Measurements from ENCODE around the gene NIPBL. TPM values are rescaled to one million over a fixed set of nuclear protein-coding genes. Genes with fewer than 3 reads are reported as not detected.

NIPBL gene
- polyA plus RNA-seq, 1 of the 3 experiments (the other 2 are of a cell fraction) = 5.2 TPM

DNA sequence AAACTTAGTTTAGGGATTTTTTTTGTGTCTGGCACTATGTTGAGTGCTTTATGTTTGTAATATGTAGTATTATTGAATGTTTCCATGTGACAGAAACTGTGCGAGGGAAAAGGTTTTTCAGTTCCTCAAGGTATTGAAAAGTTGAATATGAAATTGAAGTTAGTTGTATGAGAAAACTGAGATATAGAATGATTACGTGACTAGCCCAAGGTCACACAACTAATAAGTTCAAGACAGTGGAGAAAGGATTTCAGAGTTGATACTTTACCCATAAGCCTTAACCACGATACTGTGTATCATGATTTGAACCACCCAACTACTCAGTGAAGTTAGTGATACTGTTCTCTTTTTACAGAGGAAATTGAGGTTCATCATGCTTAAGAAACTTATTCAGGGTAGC, 5.7 kb downstream of the NIPBL start:
- Histone ChIP-seq H3K9ac (no peak overlapping the region), H3K4me2 (no peak overlapping the region), H3K9me2 (no peaks in the 10 kb centered on the region), H3K4me3 (ENCODE audit: low read depth in 2 of 2, low read length in 1 of 2) (no peak overlapping the region), H3K4me1 (ENCODE audit: control insufficient read depth in 1 of 2, insufficient read depth in 2 of 2, low read depth in 1 of 2, low read length in 1 of 2) (peaks cover 0 to 17% of the 10 kb centered on the region in 2 experiments; a peak in 3 of 4 replicates), H3K79me2 (ENCODE audit: insufficient read depth) (peaks cover 100% of the 10 kb centered on the region), H2AFZ (ENCODE audit: low read depth) (no peak overlapping the region), H3K27ac (ENCODE audit: low read depth in 2 of 2, low read length in 1 of 2) (no peak overlapping the region), H3K27me3 (ENCODE audit: insufficient read depth) (no peaks in the 10 kb centered on the region), H3K9me3 (no peaks in the 10 kb centered on the region), H3K36me3 (replicated peaks in 1 of 2; ENCODE audit: control insufficient read depth in 1 of 2, insufficient read depth in 2 of 2, low read length in 1 of 2) (no peaks in the 10 kb centered on the region), H4K20me1 (ENCODE audit: insufficient read depth) (peaks cover 96% of the 10 kb centered on the region), H3F3A (replicated peaks; ENCODE audit: insufficient read depth) (peaks cover 7% of the 10 kb centered on the region)
- ChIA-PET POLR2A (no interaction called here), CTCF (no interaction called here)
- WGBS (ENCODE audit: low lambda C conversion rate) = 96% methylated on average over 3 of the region's 3 CpGs
- TF ChIP-seq NRF1 (IDR thresholded peaks at IDR 0.05; ENCODE audit: low read depth, low read length) (no peak), TAF1 (IDR thresholded peaks at IDR 0.05; ENCODE audit: borderline replicate concordance, low read depth, low read length) (no peak), FOXJ3 (CRISPR knock-in tag; IDR thresholded peaks at IDR 0.05) (no peak)
- TF ChIP-seq, protein P1, sequence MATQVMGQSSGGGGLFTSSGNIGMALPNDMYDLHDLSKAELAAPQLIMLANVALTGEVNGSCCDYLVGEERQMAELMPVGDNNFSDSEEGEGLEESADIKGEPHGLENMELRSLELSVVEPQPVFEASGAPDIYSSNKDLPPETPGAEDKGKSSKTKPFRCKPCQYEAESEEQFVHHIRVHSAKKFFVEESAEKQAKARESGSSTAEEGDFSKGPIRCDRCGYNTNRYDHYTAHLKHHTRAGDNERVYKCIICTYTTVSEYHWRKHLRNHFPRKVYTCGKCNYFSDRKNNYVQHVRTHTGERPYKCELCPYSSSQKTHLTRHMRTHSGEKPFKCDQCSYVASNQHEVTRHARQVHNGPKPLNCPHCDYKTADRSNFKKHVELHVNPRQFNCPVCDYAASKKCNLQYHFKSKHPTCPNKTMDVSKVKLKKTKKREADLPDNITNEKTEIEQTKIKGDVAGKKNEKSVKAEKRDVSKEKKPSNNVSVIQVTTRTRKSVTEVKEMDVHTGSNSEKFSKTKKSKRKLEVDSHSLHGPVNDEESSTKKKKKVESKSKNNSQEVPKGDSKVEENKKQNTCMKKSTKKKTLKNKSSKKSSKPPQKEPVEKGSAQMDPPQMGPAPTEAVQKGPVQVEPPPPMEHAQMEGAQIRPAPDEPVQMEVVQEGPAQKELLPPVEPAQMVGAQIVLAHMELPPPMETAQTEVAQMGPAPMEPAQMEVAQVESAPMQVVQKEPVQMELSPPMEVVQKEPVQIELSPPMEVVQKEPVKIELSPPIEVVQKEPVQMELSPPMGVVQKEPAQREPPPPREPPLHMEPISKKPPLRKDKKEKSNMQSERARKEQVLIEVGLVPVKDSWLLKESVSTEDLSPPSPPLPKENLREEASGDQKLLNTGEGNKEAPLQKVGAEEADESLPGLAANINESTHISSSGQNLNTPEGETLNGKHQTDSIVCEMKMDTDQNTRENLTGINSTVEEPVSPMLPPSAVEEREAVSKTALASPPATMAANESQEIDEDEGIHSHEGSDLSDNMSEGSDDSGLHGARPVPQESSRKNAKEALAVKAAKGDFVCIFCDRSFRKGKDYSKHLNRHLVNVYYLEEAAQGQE (IDR thresholded peaks at IDR 0.05; ENCODE audit: low read depth, low read length) = no peak
- DNase-seq = no peak

DNA sequence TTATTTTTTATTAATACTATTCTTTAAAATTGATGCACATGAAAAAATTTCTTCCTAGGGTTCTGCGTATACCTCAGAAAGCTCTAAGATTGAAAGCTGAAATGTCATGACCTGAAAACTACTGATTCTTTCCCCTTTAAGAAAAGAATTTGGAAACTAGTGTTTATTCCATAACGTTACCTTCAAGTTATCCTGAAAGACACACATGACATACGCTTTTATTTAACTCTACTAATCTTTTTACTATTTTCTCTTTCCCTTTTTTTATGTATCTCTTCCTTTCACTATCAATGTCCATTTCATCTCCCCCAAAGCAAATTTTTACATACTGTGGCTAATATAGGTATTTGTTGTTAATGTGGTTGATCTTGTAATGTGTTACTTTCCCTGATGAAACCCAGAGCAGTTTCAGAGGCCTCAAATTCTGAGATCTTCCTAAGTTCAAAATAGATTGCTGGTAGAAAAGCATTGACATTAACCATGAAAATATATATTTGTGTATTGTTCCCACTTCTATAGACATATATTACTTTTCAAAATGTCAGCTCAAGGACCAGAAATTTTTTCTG, 7.4 kb downstream of the NIPBL start:
- Histone ChIP-seq H3K4me2 (no peak overlapping the region), H2AFZ (ENCODE audit: low read depth) (no peak overlapping the region), H3K4me1 (ENCODE audit: control insufficient read depth in 1 of 2, insufficient read depth in 2 of 2, low read depth in 1 of 2, low read length in 1 of 2) (peaks cover 0 to 17% of the 10 kb centered on the region in 2 experiments; a peak in 3 of 4 replicates), H4K20me1 (ENCODE audit: insufficient read depth) (peaks cover 97% of the 10 kb centered on the region), H3K9ac (no peak overlapping the region), H3K79me2 (ENCODE audit: insufficient read depth) (peaks cover 100% of the 10 kb centered on the region), H3K27me3 (ENCODE audit: insufficient read depth) (no peaks in the 10 kb centered on the region), H3K9me3 (no peaks in the 10 kb centered on the region), H3F3A (replicated peaks; ENCODE audit: insufficient read depth) (no peaks in the 10 kb centered on the region), H3K27ac (ENCODE audit: low read depth in 2 of 2, low read length in 1 of 2) (no peak overlapping the region), H3K9me2 (no peaks in the 10 kb centered on the region), H3K36me3 (replicated peaks in 1 of 2; ENCODE audit: control insufficient read depth in 1 of 2, insufficient read depth in 2 of 2, low read length in 1 of 2) (no peaks in the 10 kb centered on the region), H3K4me3 (ENCODE audit: low read depth in 2 of 2, low read length in 1 of 2) (no peak overlapping the region)
- POLR2A ChIA-PET = no interaction called here
- WGBS (ENCODE audit: low lambda C conversion rate) = 99% methylated on average over 3 of the region's 3 CpGs
- no peak for DNase-seq
- no peak for TF ChIP-seq POLR2AphosphoS5 (IDR thresholded peaks at IDR 0.05; ENCODE audit: low read depth, low read length)
- CTCF ChIA-PET = interaction anchor here (1.0 to 1.9 kb wide), 2 partner anchors 21 to 60 kb away, joined by 3 to 6 read pairs; no protein-coding TSS in a partner anchor

DNA sequence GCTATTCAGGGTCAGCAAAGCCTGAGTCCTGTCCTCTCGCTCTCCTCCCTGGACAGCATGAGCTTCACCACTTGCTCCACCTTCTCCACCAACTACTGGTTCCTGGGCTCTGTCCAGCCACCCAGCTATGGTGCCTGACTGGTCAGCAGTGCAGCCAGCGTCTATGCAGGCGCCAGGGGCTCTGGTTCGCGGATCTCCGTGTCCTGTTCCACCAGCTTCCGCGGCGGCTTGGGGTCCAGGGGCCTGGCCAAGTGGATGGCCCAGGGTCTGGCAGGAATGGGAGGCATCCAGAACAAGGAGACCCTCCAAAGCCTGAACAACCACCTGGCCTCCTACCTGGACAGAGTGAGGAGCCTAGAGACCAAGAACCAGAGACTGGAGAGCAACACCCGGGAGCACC, 8.6 kb downstream of the NIPBL start:
- no peak for DNase-seq
- Histone ChIP-seq H3K79me2 (ENCODE audit: insufficient read depth) (peaks cover 100% of the 10 kb centered on the region), H3K4me3 (ENCODE audit: low read depth in 2 of 2, low read length in 1 of 2) (no peak overlapping the region), H3K4me2 (no peak overlapping the region), H3K4me1 (ENCODE audit: control insufficient read depth in 1 of 2, insufficient read depth in 2 of 2, low read depth in 1 of 2, low read length in 1 of 2) (peaks cover 0 to 6% of the 10 kb centered on the region in 2 experiments; a peak in 2 of 4 replicates), H3K36me3 (replicated peaks in 1 of 2; ENCODE audit: control insufficient read depth in 1 of 2, insufficient read depth in 2 of 2, low read length in 1 of 2) (no peaks in the 10 kb centered on the region), H3F3A (replicated peaks; ENCODE audit: insufficient read depth) (no peaks in the 10 kb centered on the region), H3K9me2 (no peaks in the 10 kb centered on the region), H3K27ac (ENCODE audit: low read depth in 2 of 2, low read length in 1 of 2) (no peak overlapping the region), H3K9ac (no peak overlapping the region), H2AFZ (ENCODE audit: low read depth) (no peak overlapping the region), H3K9me3 (no peaks in the 10 kb centered on the region), H4K20me1 (ENCODE audit: insufficient read depth) (peaks cover 93% of the 10 kb centered on the region), H3K27me3 (ENCODE audit: insufficient read depth) (no peaks in the 10 kb centered on the region)
- ChIA-PET CTCF (interaction anchor here (0.6 kb wide), 1 partner anchor 88 kb away, joined by 4 read pairs; no protein-coding TSS in a partner anchor), POLR2A (no interaction called here)
- 98% methylated on average over 10 of the region's 10 CpGs for WGBS (ENCODE audit: low lambda C conversion rate)
- TF ChIP-seq POLR2AphosphoS5 (IDR thresholded peaks at IDR 0.05; ENCODE audit: low read depth, low read length) = no peak
- TF ChIP-seq, protein P2, sequence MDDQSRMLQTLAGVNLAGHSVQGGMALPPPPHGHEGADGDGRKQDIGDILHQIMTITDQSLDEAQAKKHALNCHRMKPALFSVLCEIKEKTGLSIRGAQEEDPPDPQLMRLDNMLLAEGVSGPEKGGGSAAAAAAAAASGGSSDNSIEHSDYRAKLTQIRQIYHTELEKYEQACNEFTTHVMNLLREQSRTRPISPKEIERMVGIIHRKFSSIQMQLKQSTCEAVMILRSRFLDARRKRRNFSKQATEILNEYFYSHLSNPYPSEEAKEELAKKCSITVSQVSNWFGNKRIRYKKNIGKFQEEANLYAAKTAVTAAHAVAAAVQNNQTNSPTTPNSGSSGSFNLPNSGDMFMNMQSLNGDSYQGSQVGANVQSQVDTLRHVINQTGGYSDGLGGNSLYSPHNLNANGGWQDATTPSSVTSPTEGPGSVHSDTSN (IDR thresholded peaks at IDR 0.05) = no peak
- TF ChIP-seq NFIC (IDR thresholded peaks at IDR 0.05; ENCODE audit: borderline replicate concordance) = no peak
- TF ChIP-seq RFX5 (IDR thresholded peaks at IDR 0.05; ENCODE audit: low read length) = no peak
- TF ChIP-seq SIN3A (IDR thresholded peaks at IDR 0.05; ENCODE audit: borderline replicate concordance, low read depth, low read length) = no peak
- TF ChIP-seq TAF1 (IDR thresholded peaks at IDR 0.05; ENCODE audit: borderline replicate concordance, low read depth, low read length) = no peak
- no peak for TF ChIP-seq CHD2 (IDR thresholded peaks at IDR 0.05; ENCODE audit: low read length, partially characterized antibody)
- TF ChIP-seq, protein P1 (IDR thresholded peaks at IDR 0.05; ENCODE audit: low read depth, low read length) = no peak

Data from SK-N-SH (cell line).